Caco-2 (cell line): ENCODE results near the gene ISLR. TPM values are rescaled to one million over a fixed set of nuclear protein-coding genes. Genes with fewer than 3 reads are reported as not detected.
"Not testable (repeated sequence)": the region's sequence is repeated elsewhere in the genome, so short reads cannot be mapped to it uniquely, and the experiment has no call there.

ENCODE experiments used
- BruUV-seq: library from RNA; stranded (reverse); fragments of 400-500 nt; replicated peaks from 2 replicates; lab custom pipeline; 2021; lab: Mats Ljungman, UMichigan
- CTCF ChIA-PET: fragments of 300-600 bp; sonication (Branson Sonifier 250); formaldehyde crosslinking; loops from one replicate; lab custom pipeline; 2022; ENCODE audit warnings: antibody characterized with exemption; lab: Charles Lee
- POLR2A ChIA-PET: fragments of 300-600 bp; sonication (Branson Sonifier 250); formaldehyde crosslinking; loops from one replicate; lab custom pipeline; 2022; ENCODE audit warnings: antibody characterized with exemption; lab: Charles Lee
- DNase-seq, 2 experiments: peaks; one replicate each; pipeline versions ENCODE4 v3.0.0 to v3.0.0-alpha.2; 2020 to 2022
- H3K27me3 ChIP-seq: replicated peaks from 2 replicates; pipeline ENCODE4 v1.6.0; 2011; ENCODE audit warnings: low read length; ENCODE audit not compliant: control insufficient read depth, insufficient read depth
- H3K36me3 ChIP-seq: 2 replicates; pipeline ENCODE4 v1.5.1; 2011; ENCODE audit warnings: low read length; ENCODE audit not compliant: control insufficient read depth, insufficient read depth
- H3K4me1 ChIP-seq: fragments of 250-450 bp; sonication (Bioruptor Pico); 2 replicates; pipeline ENCODE4 v1.5.1; 2020; ENCODE audit warnings: mild to moderate bottlenecking
- H3K4me3 ChIP-seq: 2 replicates; pipeline ENCODE4 v1.5.1; 2011; ENCODE audit warnings: low read depth, mild to moderate bottlenecking, control low read depth, low read length
- H3K9me3 ChIP-seq: fragments of 250-450 bp; sonication (Bioruptor Pico); 2 replicates; pipeline ENCODE4 v1.5.1; 2020; ENCODE audit warnings: mild to moderate bottlenecking, moderate library complexity
- H3K27ac Mint-ChIP-seq: one replicate; pipeline ENCODE4 v1.8.0; 2022; ENCODE audit warnings: mixed read lengths; ENCODE audit not compliant: unreplicated experiment
- H3K27me3 Mint-ChIP-seq: one replicate; pipeline ENCODE4 v1.8.0; 2022; ENCODE audit warnings: mixed read lengths; ENCODE audit not compliant: insufficient read depth, unreplicated experiment
- H3K36me3 Mint-ChIP-seq: one replicate; pipeline ENCODE4 v1.8.0; 2022; ENCODE audit warnings: mild to moderate bottlenecking, mixed read lengths; ENCODE audit not compliant: insufficient read depth, unreplicated experiment
- H3K4me1 Mint-ChIP-seq: one replicate; pipeline ENCODE4 v1.8.0; 2022; ENCODE audit warnings: low read depth, mixed read lengths; ENCODE audit not compliant: unreplicated experiment
- H3K4me3 Mint-ChIP-seq: one replicate; pipeline ENCODE4 v1.8.0; 2022; ENCODE audit warnings: mild to moderate bottlenecking, moderate library complexity, mixed read lengths; ENCODE audit not compliant: unreplicated experiment
- H3K9me3 Mint-ChIP-seq: one replicate; pipeline ENCODE4 v1.8.0; 2022; ENCODE audit warnings: mixed read lengths; ENCODE audit not compliant: unreplicated experiment
- intact Hi-C: fragments of 100-400 bp; cut with micrococcal nuclease; formaldehyde crosslinking; loops from one replicate; pipeline ENCODE4 v1.10.0; 2022; ENCODE audit not compliant: unreplicated experiment
- total RNA-seq: library from RNA; stranded (reverse); gene quantifications from 2 replicates; pipeline ENCODE4 v1.2.3, GENCODE V29; 2022
- TF ChIP-seq, protein P1 (sequence below), 2 experiments: fragments of 200-600 bp in 1 of 2; IDR thresholded peaks; 1 replicate in 1 of 2; 2 replicates in 1 of 2; pipeline versions ENCODE4 v1.5.1 to v1.8.0; 2011 to 2022; ENCODE audit warnings: antibody characterized with exemption in 1 of 2, control low read depth in 1 of 2, inconsistent platforms in 1 of 2, low read depth in 1 of 2, low read length in 1 of 2, mild to moderate bottlenecking in 1 of 2, moderate library complexity in 1 of 2; ENCODE audit not compliant: insufficient read depth in 1 of 2, severe bottlenecking in 1 of 2, unreplicated experiment in 1 of 2

The ISLR gene
- total RNA-seq, 1 experiment from 2014 or later, result not detected

- intact Hi-C loops, result no loop called here
- POLR2A ChIA-PET, result no interaction called here
Measured at GRCh38 chr15:74159773-74160172, 13.7 kb upstream of the ISLR start.

GRCh38 chr15:74160390-74160789 lies 13.1 kb upstream of the ISLR start:
- DNase-seq, H3K36me3 ChIP-seq, H3K4me3 Mint-ChIP-seq, H3K27me3 ChIP-seq, H3K4me1 Mint-ChIP-seq, H3K4me1 ChIP-seq, H3K9me3 Mint-ChIP-seq, H3K27ac Mint-ChIP-seq, BruUV-seq, H3K9me3 ChIP-seq, H3K36me3 Mint-ChIP-seq, CTCF ChIA-PET, H3K4me3 ChIP-seq, POLR2A ChIA-PET, intact Hi-C loops: not testable (repeated sequence)
- peaks cover 17% of the 10 kb centered on the region for H3K27me3 Mint-ChIP-seq

More at GRCh38 chr15:74159773-74160172, 13.7 kb upstream of the ISLR start:
- Histone ChIP-seq H3K4me3 (no peak overlapping the region), H3K4me1 (no peaks in the 10 kb centered on the region), H3K27me3 (no peaks in the 10 kb centered on the region), H3K36me3 (no peaks in the 10 kb centered on the region), H3K9me3 (no peaks in the 10 kb centered on the region)
- CTCF ChIA-PET, result no interaction called here
- Mint-ChIP-seq H3K27me3 (peaks cover 21% of the 10 kb centered on the region), H3K4me1 (no peaks in the 10 kb centered on the region), H3K27ac (no peak overlapping the region), H3K4me3 (no peak overlapping the region), H3K36me3 (no peaks in the 10 kb centered on the region), H3K9me3 (no peaks in the 10 kb centered on the region)
- BruUV-seq, result no TSS peak
- TF ChIP-seq, protein P1, sequence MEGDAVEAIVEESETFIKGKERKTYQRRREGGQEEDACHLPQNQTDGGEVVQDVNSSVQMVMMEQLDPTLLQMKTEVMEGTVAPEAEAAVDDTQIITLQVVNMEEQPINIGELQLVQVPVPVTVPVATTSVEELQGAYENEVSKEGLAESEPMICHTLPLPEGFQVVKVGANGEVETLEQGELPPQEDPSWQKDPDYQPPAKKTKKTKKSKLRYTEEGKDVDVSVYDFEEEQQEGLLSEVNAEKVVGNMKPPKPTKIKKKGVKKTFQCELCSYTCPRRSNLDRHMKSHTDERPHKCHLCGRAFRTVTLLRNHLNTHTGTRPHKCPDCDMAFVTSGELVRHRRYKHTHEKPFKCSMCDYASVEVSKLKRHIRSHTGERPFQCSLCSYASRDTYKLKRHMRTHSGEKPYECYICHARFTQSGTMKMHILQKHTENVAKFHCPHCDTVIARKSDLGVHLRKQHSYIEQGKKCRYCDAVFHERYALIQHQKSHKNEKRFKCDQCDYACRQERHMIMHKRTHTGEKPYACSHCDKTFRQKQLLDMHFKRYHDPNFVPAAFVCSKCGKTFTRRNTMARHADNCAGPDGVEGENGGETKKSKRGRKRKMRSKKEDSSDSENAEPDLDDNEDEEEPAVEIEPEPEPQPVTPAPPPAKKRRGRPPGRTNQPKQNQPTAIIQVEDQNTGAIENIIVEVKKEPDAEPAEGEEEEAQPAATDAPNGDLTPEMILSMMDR (IDR thresholded peaks at IDR 0.05; ENCODE audit: insufficient read depth in 1 of 2, low read depth in 1 of 2, low read length in 1 of 2, severe bottlenecking in 1 of 2, unreplicated experiment in 1 of 2), result no peak
- no peak for DNase-seq

DNA sequence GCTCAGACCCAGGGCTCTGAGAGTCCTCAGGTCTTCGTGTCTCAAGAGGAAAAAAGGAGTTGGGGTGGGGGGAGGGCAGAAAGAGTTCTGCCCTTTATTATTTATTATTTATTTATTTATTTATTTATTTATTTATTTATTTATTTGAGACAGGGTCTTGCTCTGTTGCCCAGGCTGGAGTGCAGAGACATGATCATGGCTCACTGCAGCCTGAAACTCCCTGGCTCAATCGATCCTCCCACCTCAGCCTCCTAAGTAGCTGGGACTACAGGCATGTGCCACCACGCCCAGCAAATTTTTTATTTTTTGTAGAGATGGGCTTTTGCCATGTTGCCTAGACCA lies 11.3 kb upstream of the ISLR start:
- H3K36me3 Mint-ChIP-seq, BruUV-seq, POLR2A ChIA-PET, CTCF ChIA-PET, H3K9me3 ChIP-seq, intact Hi-C loops, H3K4me1 Mint-ChIP-seq, H3K4me3 Mint-ChIP-seq, H3K9me3 Mint-ChIP-seq, H3K27me3 ChIP-seq, DNase-seq, H3K27ac Mint-ChIP-seq, H3K4me1 ChIP-seq, H3K36me3 ChIP-seq, H3K4me3 ChIP-seq: not testable (repeated sequence)
- peaks cover 14% of the 10 kb centered on the region for H3K27me3 Mint-ChIP-seq

DNA sequence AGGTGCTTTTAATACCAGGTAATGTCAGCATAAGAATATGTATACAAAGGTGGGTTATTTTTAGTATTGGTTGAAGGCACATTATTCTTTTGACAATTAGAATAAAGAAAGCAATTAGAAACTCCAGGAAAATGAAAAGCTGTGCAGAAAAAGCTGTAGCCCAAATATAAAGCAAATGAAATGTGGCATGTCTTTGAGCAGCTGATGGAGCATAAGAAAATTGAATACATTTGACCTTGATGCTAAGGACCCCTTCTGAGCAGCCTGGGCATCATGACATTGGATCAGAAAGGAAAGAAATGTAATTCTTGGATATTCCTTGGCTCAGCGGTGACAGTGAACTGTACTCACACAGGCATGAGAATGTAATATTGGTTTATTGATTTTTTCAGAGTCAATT lies 8.0 kb upstream of the ISLR start:
- intact Hi-C loops, result no loop called here
- H3K9me3 Mint-ChIP-seq, result no peaks in the 10 kb centered on the region

More for the DNA sequence above, 8.0 kb upstream of the ISLR start:
- Histone ChIP-seq H3K4me3 (no peak overlapping the region), H3K27me3 (no peaks in the 10 kb centered on the region), H3K4me1 (no peaks in the 10 kb centered on the region), H3K36me3 (no peaks in the 10 kb centered on the region), H3K9me3 (no peaks in the 10 kb centered on the region)
- H3K27me3 Mint-ChIP-seq, result peaks cover 9% of the 10 kb centered on the region
- H3K27ac Mint-ChIP-seq, result no peak overlapping the region
- CTCF ChIA-PET, result interaction anchor here (1.5 kb wide), 1 partner anchor 452 kb away, joined by 7 read pairs; no protein-coding TSS in a partner anchor
- H3K36me3 Mint-ChIP-seq, result no peaks in the 10 kb centered on the region
- POLR2A ChIA-PET, result no interaction called here
- TF ChIP-seq, protein P1 (IDR thresholded peaks at IDR 0.05; ENCODE audit: insufficient read depth in 1 of 2, low read depth in 1 of 2, low read length in 1 of 2, severe bottlenecking in 1 of 2, unreplicated experiment in 1 of 2), result no peak
- no TSS peak for BruUV-seq
- no peak overlapping the region for H3K4me3 Mint-ChIP-seq
- DNase-seq, result no peak
- H3K4me1 Mint-ChIP-seq, result no peaks in the 10 kb centered on the region
